Activated CD8-positive, alpha-beta T cell treated with anti-CD3 and anti-CD28 coated beads for 36 hours (primary cell): Measurements from ENCODE around the gene NNMT. TPM values are rescaled to one million over a fixed set of nuclear protein-coding genes. Genes with fewer than 3 reads are reported as not detected.

ENCODE experiments used
- ATAC-seq: fragments of 200-7000 bp; cut with Tn5 transposase; one replicate; pipeline ENCODE4 v1.10.0; 2021; ENCODE audit warnings: mild to moderate bottlenecking, moderate library complexity
- CTCF ChIA-PET: fragments of 350-600 bp; sonication (Branson Sonifier 250); formaldehyde crosslinking; loops from one replicate; lab custom pipeline; 2021; ENCODE audit warnings: antibody characterized with exemption; lab: Charles Lee
- POLR2A ChIA-PET: fragments of 350-600 bp; sonication (Branson Sonifier 250); formaldehyde crosslinking; loops from one replicate; lab custom pipeline; 2021; ENCODE audit warnings: antibody characterized with exemption; lab: Charles Lee
- DNase-seq: peaks from one replicate; pipeline ENCODE4 v3.0.0-alpha.2; 2020
- H3K27ac Mint-ChIP-seq: one replicate; pipeline ENCODE4 v1.8.0; 2021; ENCODE audit warnings: mild to moderate bottlenecking, mixed read lengths
- H3K27me3 Mint-ChIP-seq: one replicate; pipeline ENCODE4 v1.8.0; 2021; ENCODE audit warnings: mixed read lengths
- H3K36me3 Mint-ChIP-seq: one replicate; pipeline ENCODE4 v1.8.0; 2021; ENCODE audit warnings: low read depth, mixed read lengths
- H3K4me1 Mint-ChIP-seq: one replicate; pipeline ENCODE4 v1.8.0; 2021; ENCODE audit warnings: low read depth, mixed read lengths
- H3K4me3 Mint-ChIP-seq: one replicate; pipeline ENCODE4 v1.8.0; 2021; ENCODE audit warnings: mild to moderate bottlenecking, moderate library complexity, mixed read lengths
- H3K9me3 Mint-ChIP-seq: one replicate; pipeline ENCODE4 v1.8.0; 2021; ENCODE audit warnings: mixed read lengths
- CTCF ChIP-seq: fragments of 200-600 bp; IDR thresholded peaks from one replicate; pipeline ENCODE4 v1.8.0; 2022; ENCODE audit warnings: antibody characterized with exemption, mild to moderate bottlenecking
- intact Hi-C: fragments of 100-400 bp; cut with micrococcal nuclease; formaldehyde crosslinking; loops from one replicate; pipeline ENCODE4 v1.10.0; 2022
- total RNA-seq, 2 experiments: library from RNA; stranded (reverse); gene quantifications; one replicate each; pipeline ENCODE4 v1.2.3, GENCODE V29; 2021

The NNMT gene
- total RNA-seq, 2 experiments from 2014 or later, result not detected

- intact Hi-C loops, result no loop called here
- CTCF ChIA-PET, result interaction anchor here (1.2 to 11.6 kb wide), 5 partner anchors 10 to 363 kb away, joined by 3 to 210 read pairs (median 120); no protein-coding TSS in a partner anchor
- Mint-ChIP-seq H3K27me3 (no peaks in the 10 kb centered on the region), H3K36me3 (no peaks in the 10 kb centered on the region), H3K9me3 (no peaks in the 10 kb centered on the region), H3K4me3 (no peak overlapping the region), H3K27ac (no peak overlapping the region), H3K4me1 (no peaks in the 10 kb centered on the region)
- no peak for TF ChIP-seq CTCF
- POLR2A ChIA-PET, result no interaction called here
- ATAC-seq (no peak), DNase-seq (no peak)
Observed at GRCh38 chr11:114259124-114259526, 37.1 kb upstream of the NNMT start.

GRCh38 chr11:114259551-114259983 lies 36.6 kb upstream of the NNMT start:
- H3K4me1 Mint-ChIP-seq, result no peaks in the 10 kb centered on the region
- H3K4me3 Mint-ChIP-seq, result no peak overlapping the region
- DNase-seq, result no peak
- ChIA-PET CTCF (interaction anchor here (1.2 to 11.6 kb wide), 14 partner anchors 10 to 452 kb away, joined by 3 to 210 read pairs (median 12); partner anchors contain the start of gene HTR3B), POLR2A (no interaction called here)
- H3K27ac Mint-ChIP-seq, result no peak overlapping the region
- ATAC-seq, result no peak
- intact Hi-C loops, result no loop called here
- no peaks in the 10 kb centered on the region for H3K9me3 Mint-ChIP-seq
- no peaks in the 10 kb centered on the region for H3K27me3 Mint-ChIP-seq
- no peaks in the 10 kb centered on the region for H3K36me3 Mint-ChIP-seq
- TF ChIP-seq CTCF, result no peak

GRCh38 chr11:114260077-114260476 lies 36.1 kb upstream of the NNMT start:
- Mint-ChIP-seq H3K36me3 (no peaks in the 10 kb centered on the region), H3K27me3 (no peaks in the 10 kb centered on the region)
- TF ChIP-seq CTCF, result no peak

GRCh38 chr11:114260483-114260882 lies 35.7 kb upstream of the NNMT start:
- ATAC-seq (no peak), DNase-seq (no peak)
- intact Hi-C loops, result loop anchor here (2.0 kb wide), 2 partner anchors 224 to 364 kb away; no protein-coding TSS in a partner anchor
- ChIA-PET CTCF (interaction anchor here (0.7 to 11.6 kb wide), 55 partner anchors 8 to 462 kb away, joined by 3 to 210 read pairs (median 6); partner anchors contain the start of gene HTR3B), POLR2A (interaction anchor here (1.3 kb wide), 1 partner anchor 21 kb away, joined by 6 read pairs; no protein-coding TSS in a partner anchor)
- no peaks in the 10 kb centered on the region for H3K36me3 Mint-ChIP-seq
- no peaks in the 10 kb centered on the region for H3K27me3 Mint-ChIP-seq
- H3K27ac Mint-ChIP-seq, result no peak overlapping the region
- no peaks in the 10 kb centered on the region for H3K4me1 Mint-ChIP-seq
- no peaks in the 10 kb centered on the region for H3K9me3 Mint-ChIP-seq
- TF ChIP-seq CTCF, result no peak
- no peak overlapping the region for H3K4me3 Mint-ChIP-seq

More at GRCh38 chr11:114260077-114260476, 36.1 kb upstream of the NNMT start:
- DNase-seq (no peak), ATAC-seq (no peak)
- ChIA-PET CTCF (interaction anchor here (0.7 to 11.6 kb wide), 40 partner anchors 9 to 453 kb away, joined by 3 to 210 read pairs (median 7); partner anchors contain the start of gene HTR3B), POLR2A (no interaction called here)
- no peaks in the 10 kb centered on the region for H3K9me3 Mint-ChIP-seq
- H3K27ac Mint-ChIP-seq, result no peak overlapping the region
- intact Hi-C loops, result loop anchor here (2.0 kb wide), 2 partner anchors 223 to 363 kb away; no protein-coding TSS in a partner anchor
- H3K4me3 Mint-ChIP-seq, result no peak overlapping the region
- H3K4me1 Mint-ChIP-seq, result no peaks in the 10 kb centered on the region

- intact Hi-C loops, result loop anchor here (1.0 to 2.0 kb wide), 3 partner anchors 225 to 365 kb away; no protein-coding TSS in a partner anchor
- no peaks in the 10 kb centered on the region for H3K36me3 Mint-ChIP-seq
- ATAC-seq (no peak), DNase-seq (no peak)
- H3K27ac Mint-ChIP-seq, result no peak overlapping the region
- peaks cover 2% of the 10 kb centered on the region for H3K27me3 Mint-ChIP-seq
- ChIA-PET CTCF (interaction anchor here (0.7 to 11.6 kb wide), 52 partner anchors 7 to 389 kb away, joined by 3 to 210 read pairs (median 6); partner anchors contain the start of genes HTR3A and HTR3B), POLR2A (interaction anchor here (1.3 kb wide), 1 partner anchor 19 kb away, joined by 6 read pairs; no protein-coding TSS in a partner anchor)
- H3K9me3 Mint-ChIP-seq, result no peaks in the 10 kb centered on the region
- no peak overlapping the region for H3K4me3 Mint-ChIP-seq
- TF ChIP-seq CTCF, result no peak
- H3K4me1 Mint-ChIP-seq, result no peaks in the 10 kb centered on the region
Observed at GRCh38 chr11:114261791-114262190, 34.4 kb upstream of the NNMT start.
